ENCODE results near the gene MBLAC2. TPM values are rescaled to one million over a fixed set of nuclear protein-coding genes. Genes with fewer than 3 reads are reported as not detected.
A peak's percentile ranks its signal among the peaks of the same experiment; 100 is the strongest.

The MBLAC2 gene
- total RNA-seq, 1 donor from 2014 or later, result 6.2 TPM

DNA sequence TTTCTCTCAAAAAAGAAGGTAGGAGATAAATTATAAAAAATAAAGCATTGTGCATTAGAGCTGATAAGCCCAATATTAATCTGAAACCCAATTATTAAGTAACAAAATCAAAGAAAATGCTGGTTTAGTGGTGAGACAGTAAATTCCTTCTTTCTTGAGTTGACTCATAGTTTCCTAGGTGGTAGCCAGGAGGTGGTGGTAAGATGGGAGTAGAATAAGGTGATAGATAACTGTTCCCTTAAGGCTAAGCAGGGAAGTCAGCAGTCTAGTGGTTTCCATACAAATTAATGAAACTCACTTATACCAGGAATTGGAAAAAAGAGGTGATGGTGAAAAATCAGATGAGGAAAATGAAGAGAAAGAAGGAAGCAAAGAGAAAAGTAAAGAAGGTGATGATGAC is 31.6 kb upstream of the MBLAC2 start:
- no peaks in the 10 kb centered on the region for H3K27me3 Mint-ChIP-seq
- H3K36me3 Mint-ChIP-seq, result no peaks in the 10 kb centered on the region
- no peak for DNase-seq (ENCODE audit: extremely low spot score, unreplicated experiment)
- no peak overlapping the region for H3K4me3 Mint-ChIP-seq
- TF ChIP-seq, protein P1, sequence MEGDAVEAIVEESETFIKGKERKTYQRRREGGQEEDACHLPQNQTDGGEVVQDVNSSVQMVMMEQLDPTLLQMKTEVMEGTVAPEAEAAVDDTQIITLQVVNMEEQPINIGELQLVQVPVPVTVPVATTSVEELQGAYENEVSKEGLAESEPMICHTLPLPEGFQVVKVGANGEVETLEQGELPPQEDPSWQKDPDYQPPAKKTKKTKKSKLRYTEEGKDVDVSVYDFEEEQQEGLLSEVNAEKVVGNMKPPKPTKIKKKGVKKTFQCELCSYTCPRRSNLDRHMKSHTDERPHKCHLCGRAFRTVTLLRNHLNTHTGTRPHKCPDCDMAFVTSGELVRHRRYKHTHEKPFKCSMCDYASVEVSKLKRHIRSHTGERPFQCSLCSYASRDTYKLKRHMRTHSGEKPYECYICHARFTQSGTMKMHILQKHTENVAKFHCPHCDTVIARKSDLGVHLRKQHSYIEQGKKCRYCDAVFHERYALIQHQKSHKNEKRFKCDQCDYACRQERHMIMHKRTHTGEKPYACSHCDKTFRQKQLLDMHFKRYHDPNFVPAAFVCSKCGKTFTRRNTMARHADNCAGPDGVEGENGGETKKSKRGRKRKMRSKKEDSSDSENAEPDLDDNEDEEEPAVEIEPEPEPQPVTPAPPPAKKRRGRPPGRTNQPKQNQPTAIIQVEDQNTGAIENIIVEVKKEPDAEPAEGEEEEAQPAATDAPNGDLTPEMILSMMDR (conservative IDR thresholded peaks at IDR 0.05), result no peak
- no peak overlapping the region for H3K27ac Mint-ChIP-seq
- H3K9me3 Mint-ChIP-seq, result no peaks in the 10 kb centered on the region
- H3K4me1 Mint-ChIP-seq (ENCODE audit: unreplicated experiment), result no peaks in the 10 kb centered on the region

DNA sequence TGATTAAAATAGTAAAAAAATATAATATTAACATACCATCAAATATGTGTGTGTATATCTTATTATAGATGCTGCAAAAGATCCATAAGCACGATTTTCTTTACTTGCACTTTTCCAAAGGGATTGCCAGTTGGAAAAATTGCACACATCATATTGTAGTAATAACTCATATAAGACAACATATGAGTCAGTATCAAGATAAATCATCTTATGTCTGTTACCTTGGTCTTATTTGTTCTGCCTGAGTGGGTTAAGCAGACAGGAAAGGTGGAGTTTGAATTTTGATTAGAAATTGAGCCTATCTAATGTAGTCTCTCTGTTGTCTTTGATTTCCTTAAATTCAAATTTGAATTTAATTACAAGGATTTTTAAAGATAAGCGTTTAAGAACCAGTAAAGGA is 30.2 kb upstream of the MBLAC2 start:
- H3K27ac Mint-ChIP-seq, result no peak overlapping the region
- DNase-seq (ENCODE audit: extremely low spot score, unreplicated experiment), result no peak
- H3K9me3 Mint-ChIP-seq, result no peaks in the 10 kb centered on the region
- no peaks in the 10 kb centered on the region for H3K4me1 Mint-ChIP-seq (ENCODE audit: unreplicated experiment)
- H3K4me3 Mint-ChIP-seq, result no peak overlapping the region
- H3K36me3 Mint-ChIP-seq, result no peaks in the 10 kb centered on the region
- no peaks in the 10 kb centered on the region for H3K27me3 Mint-ChIP-seq
- TF ChIP-seq, protein P1 (conservative IDR thresholded peaks at IDR 0.05), result no peak

DNA sequence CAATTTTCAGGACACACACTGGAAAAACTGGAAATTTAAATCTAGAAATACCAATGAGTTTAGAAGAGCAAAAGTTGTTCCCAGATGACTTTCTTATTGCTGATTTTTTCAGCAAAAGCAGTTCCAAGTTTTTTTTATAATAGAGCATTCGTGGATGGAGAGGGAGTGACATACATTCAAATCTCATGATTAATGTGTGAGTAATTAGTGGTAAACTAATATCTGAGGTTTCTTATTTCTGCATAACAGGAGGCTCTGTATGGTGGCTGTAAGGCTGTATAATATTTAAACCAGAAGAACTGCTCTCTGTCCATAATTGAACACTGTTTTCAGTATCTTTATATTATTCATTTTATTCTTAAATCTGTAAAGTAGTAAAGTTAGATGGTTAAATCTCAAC is 29.0 kb upstream of the MBLAC2 start:
- no peaks in the 10 kb centered on the region for H3K36me3 Mint-ChIP-seq
- no peaks in the 10 kb centered on the region for H3K4me1 Mint-ChIP-seq (ENCODE audit: unreplicated experiment)
- H3K9me3 Mint-ChIP-seq, result no peaks in the 10 kb centered on the region
- DNase-seq (ENCODE audit: extremely low spot score, unreplicated experiment), result no peak
- H3K27me3 Mint-ChIP-seq, result no peaks in the 10 kb centered on the region
- H3K4me3 Mint-ChIP-seq, result peak overlapping the region; percentile 51
- TF ChIP-seq, protein P1 (conservative IDR thresholded peaks at IDR 0.05), result no peak
- H3K27ac Mint-ChIP-seq, result no peak overlapping the region

DNA sequence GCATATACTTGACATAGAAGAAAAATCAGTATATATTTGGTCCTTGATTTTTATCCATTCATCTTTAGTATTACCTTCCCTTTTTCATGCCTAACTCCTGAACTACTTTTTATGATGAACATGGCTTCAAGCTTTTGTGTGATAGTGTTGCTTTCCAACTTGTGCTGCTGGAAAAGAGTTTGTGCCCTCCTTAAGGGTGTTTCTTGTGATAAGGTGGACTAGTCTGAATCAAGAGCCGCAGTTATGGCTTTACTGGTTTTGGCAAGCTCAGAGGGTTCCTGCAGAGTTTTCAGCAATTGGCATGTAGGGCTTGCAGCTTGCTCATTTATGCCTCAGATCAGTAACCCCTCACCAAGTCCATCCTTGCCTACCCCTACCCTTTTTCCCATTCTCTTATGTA is 20.6 kb upstream of the MBLAC2 start:
- Mint-ChIP-seq H3K27me3 (no peaks in the 10 kb centered on the region), H3K4me3 (no peak overlapping the region), H3K9me3 (peaks cover 4% of the 10 kb centered on the region), H3K4me1 (ENCODE audit: unreplicated experiment) (no peaks in the 10 kb centered on the region), H3K27ac (no peak overlapping the region), H3K36me3 (peaks cover 3% of the 10 kb centered on the region)
- TF ChIP-seq, protein P1 (conservative IDR thresholded peaks at IDR 0.05), result no peak
- no peak for DNase-seq (ENCODE audit: extremely low spot score, unreplicated experiment)

DNA sequence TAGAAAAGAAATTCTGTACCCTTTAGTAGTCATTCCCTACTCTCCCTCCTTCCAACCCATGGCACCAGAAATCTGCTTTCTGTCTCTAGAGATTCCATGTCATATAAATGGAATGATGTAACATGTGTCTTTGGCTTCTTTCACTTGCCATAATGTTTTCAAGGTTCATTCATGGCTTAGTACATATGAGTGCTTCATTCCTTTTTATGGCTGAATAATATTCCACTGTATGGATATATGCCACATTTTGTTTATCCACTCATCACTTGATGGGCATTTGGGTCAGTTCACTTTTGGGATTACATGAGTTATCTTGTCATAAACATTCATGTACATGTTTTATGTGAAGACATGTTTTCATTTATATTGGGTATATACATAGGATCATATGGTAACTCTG is 19.5 kb upstream of the MBLAC2 start:
- Mint-ChIP-seq H3K4me1 (ENCODE audit: unreplicated experiment) (no peaks in the 10 kb centered on the region), H3K9me3 (peaks cover 4% of the 10 kb centered on the region), H3K27me3 (no peaks in the 10 kb centered on the region), H3K36me3 (peaks cover 3% of the 10 kb centered on the region), H3K27ac (no peak overlapping the region), H3K4me3 (no peak overlapping the region)
- no peak for DNase-seq (ENCODE audit: extremely low spot score, unreplicated experiment)
- TF ChIP-seq, protein P1 (conservative IDR thresholded peaks at IDR 0.05), result no peak

DNA sequence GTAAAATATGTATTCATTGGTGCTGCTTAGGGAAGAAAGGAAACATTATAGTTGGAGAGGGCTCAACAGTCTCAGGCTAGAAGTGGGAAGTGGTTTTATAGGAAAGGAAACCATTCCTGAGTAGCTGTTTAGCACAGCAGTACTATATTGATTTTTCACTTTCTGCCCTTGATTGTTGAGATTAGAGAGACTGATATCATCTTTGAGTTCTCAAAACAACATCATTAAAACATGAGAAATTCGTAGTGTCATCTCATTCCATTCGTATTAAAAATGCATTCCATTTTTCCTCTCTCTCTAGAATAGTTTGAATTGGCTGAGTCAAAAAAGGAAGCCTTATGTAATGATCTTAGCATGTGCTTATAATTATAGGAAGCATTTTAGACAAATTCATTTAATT is 14.2 kb upstream of the MBLAC2 start:
- H3K27me3 Mint-ChIP-seq, result no peaks in the 10 kb centered on the region
- no peaks in the 10 kb centered on the region for H3K36me3 Mint-ChIP-seq
- H3K27ac Mint-ChIP-seq, result no peak overlapping the region
- no peaks in the 10 kb centered on the region for H3K4me1 Mint-ChIP-seq (ENCODE audit: unreplicated experiment)
- no peak overlapping the region for H3K4me3 Mint-ChIP-seq
- H3K9me3 Mint-ChIP-seq, result peaks cover under 1% of the 10 kb centered on the region
- TF ChIP-seq, protein P1 (conservative IDR thresholded peaks at IDR 0.05), result no peak
- no peak for DNase-seq (ENCODE audit: extremely low spot score, unreplicated experiment)

Data from type B pancreatic cell (in vitro differentiated cells).